ENCODE data around the gene MYBBP1A. TPM values are rescaled to one million over a fixed set of nuclear protein-coding genes. Genes with fewer than 3 reads are reported as not detected.

MYBBP1A gene
- total RNA-seq, 1 experiment from 2014 or later, result 155 TPM

DNA sequence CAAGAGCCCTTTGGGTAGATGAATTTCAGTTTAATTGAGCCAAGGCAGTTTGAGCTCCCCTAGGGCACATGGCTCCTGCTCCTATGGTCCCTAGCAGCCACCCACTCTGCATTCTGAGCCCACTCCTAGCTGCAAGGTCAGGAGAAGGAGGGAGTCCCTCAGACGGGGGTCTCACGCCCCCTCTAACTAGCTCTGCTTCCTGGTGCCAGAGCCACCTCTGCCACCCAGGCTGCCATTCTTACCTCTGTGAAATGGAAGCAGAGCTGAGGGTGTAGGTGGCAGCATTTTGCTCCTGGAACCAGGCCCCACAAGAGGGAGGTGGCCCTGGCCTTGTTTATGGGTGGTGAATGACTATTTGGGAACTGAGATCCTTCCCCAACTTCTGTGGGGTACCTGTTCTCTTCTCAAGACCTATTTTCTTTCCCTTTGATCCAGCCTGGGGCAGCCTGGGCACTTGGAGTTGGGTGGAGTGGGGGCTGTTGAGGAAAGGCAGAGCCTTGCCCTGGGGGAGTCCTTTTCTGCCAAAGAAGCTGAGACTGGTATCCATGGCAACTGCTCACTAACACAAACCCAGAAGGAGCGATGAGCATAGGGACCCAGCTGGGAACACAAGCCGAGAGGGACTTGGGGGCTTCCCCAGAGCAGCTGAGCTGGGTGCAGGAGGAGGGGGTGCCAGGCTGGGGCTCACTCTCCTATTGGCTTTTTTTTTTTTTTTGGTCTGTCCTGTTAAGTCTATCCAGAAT lies 51.7 kb downstream of the MYBBP1A start:
- peaks cover 17% of the 10 kb centered on the region for H3K4me1 ChIP-seq (ENCODE audit: insufficient read depth, low read length)
- TF ChIP-seq EZH2 (IDR thresholded peaks at IDR 0.05; ENCODE audit: low read length, unreplicated experiment) (no peak), EZH2phosphoT487 (IDR thresholded peaks at IDR 0.05; ENCODE audit: borderline replicate concordance, low read length) (no peak)
- TF ChIP-seq, protein P1, sequence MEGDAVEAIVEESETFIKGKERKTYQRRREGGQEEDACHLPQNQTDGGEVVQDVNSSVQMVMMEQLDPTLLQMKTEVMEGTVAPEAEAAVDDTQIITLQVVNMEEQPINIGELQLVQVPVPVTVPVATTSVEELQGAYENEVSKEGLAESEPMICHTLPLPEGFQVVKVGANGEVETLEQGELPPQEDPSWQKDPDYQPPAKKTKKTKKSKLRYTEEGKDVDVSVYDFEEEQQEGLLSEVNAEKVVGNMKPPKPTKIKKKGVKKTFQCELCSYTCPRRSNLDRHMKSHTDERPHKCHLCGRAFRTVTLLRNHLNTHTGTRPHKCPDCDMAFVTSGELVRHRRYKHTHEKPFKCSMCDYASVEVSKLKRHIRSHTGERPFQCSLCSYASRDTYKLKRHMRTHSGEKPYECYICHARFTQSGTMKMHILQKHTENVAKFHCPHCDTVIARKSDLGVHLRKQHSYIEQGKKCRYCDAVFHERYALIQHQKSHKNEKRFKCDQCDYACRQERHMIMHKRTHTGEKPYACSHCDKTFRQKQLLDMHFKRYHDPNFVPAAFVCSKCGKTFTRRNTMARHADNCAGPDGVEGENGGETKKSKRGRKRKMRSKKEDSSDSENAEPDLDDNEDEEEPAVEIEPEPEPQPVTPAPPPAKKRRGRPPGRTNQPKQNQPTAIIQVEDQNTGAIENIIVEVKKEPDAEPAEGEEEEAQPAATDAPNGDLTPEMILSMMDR (conservative IDR thresholded peaks at IDR 0.05; ENCODE audit: low read depth, low read length), result no peak
- no peak overlapping the region for H3K4me3 ChIP-seq (ENCODE audit: low read length)
- H2AFZ ChIP-seq (ENCODE audit: low read length), result no peak overlapping the region
- intact Hi-C loops (cut with micrococcal nuclease), result no loop called here
- H3K9me2 ChIP-seq (replicated peaks; ENCODE audit: low read length), result no peaks in the 10 kb centered on the region
- H3K36me3 ChIP-seq (ENCODE audit: low read depth, low read length), result no peaks in the 10 kb centered on the region
- H3K9me3 ChIP-seq (ENCODE audit: low read length), result no peaks in the 10 kb centered on the region
- no TSS peak for BruUV-seq (replicated peaks)
- no peak overlapping the region for H3K9ac ChIP-seq (ENCODE audit: low read length)
- no peak for DNase-seq
- H3K27me3 ChIP-seq (ENCODE audit: low read length), result peaks cover 12% of the 10 kb centered on the region; the same call in 1 of the 2 replicates
- H3K79me2 ChIP-seq (ENCODE audit: low read length), result no peaks in the 10 kb centered on the region
- no peaks in the 10 kb centered on the region for H4K20me1 ChIP-seq (ENCODE audit: low read length)
- ATAC-seq, result no peak
- H3K27ac ChIP-seq (ENCODE audit: low read length), result no peak overlapping the region
- H3F3A ChIP-seq (ENCODE audit: low read length, unreplicated experiment), result no peaks in the 10 kb centered on the region
- POLR2A ChIA-PET (ENCODE audit: unreplicated experiment), result no interaction called here
- no peak overlapping the region for H3K4me2 ChIP-seq (ENCODE audit: low read length)
- CTCF ChIA-PET, result no interaction called here

DNA sequence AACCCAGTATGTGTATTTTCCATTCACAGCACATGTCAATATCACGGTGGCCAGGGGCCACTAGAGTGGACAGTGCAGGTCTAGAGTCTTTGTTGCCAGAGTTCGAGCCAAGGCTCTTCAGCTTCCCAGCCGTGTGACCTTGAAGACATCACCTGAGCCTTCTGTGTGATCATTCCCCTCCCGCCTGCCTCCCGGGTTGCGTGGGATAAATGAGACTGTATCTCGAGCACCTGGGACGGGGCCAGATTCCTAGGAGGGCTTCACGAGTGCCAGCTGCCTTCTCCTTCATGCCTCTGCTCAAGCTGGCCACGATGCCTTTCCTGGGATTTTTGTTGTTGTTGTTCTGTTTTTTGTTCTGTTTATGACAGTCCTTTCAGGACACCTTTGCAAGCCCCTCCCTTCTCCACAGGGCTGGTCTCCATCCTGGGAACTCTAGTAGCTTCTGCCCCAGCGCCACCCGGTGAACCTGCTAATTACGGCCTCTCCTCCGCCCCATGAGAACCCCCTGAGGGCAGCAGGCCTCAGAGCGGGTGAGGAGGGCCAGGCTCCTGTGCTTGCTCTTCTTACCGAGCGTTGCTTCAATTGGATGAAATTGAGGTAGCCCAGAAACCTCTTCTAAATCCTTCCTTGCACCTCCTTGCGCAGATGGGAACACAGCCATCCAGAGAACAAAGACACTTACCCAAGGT lies 52.6 kb downstream of the MYBBP1A start:
- no peak for ATAC-seq
- TF ChIP-seq EZH2phosphoT487 (IDR thresholded peaks at IDR 0.05; ENCODE audit: borderline replicate concordance, low read length) (no peak), EZH2 (IDR thresholded peaks at IDR 0.05; ENCODE audit: low read length, unreplicated experiment) (no peak)
- TF ChIP-seq, protein P1 (conservative IDR thresholded peaks at IDR 0.05; ENCODE audit: low read depth, low read length), result no peak
- H3K27me3 ChIP-seq (ENCODE audit: low read length), result peaks cover 12% of the 10 kb centered on the region; the same call in 1 of the 2 replicates
- ChIA-PET POLR2A (ENCODE audit: unreplicated experiment) (no interaction called here), CTCF (no interaction called here)
- H3F3A ChIP-seq (ENCODE audit: low read length, unreplicated experiment), result no peaks in the 10 kb centered on the region
- BruUV-seq (replicated peaks), result no TSS peak
- H4K20me1 ChIP-seq (ENCODE audit: low read length), result no peaks in the 10 kb centered on the region
- no peaks in the 10 kb centered on the region for H3K36me3 ChIP-seq (ENCODE audit: low read depth, low read length)
- H3K4me2 ChIP-seq (ENCODE audit: low read length), result no peak overlapping the region
- no peak overlapping the region for H3K9ac ChIP-seq (ENCODE audit: low read length)
- no peaks in the 10 kb centered on the region for H3K79me2 ChIP-seq (ENCODE audit: low read length)
- no peaks in the 10 kb centered on the region for H3K9me2 ChIP-seq (replicated peaks; ENCODE audit: low read length)
- H2AFZ ChIP-seq (ENCODE audit: low read length), result no peak overlapping the region
- no peak overlapping the region for H3K27ac ChIP-seq (ENCODE audit: low read length)
- no peak for DNase-seq
- no peak overlapping the region for H3K4me3 ChIP-seq (ENCODE audit: low read length)
- intact Hi-C loops (cut with micrococcal nuclease), result no loop called here
- H3K4me1 ChIP-seq (ENCODE audit: insufficient read depth, low read length), result peaks cover 26% of the 10 kb centered on the region
- no peaks in the 10 kb centered on the region for H3K9me3 ChIP-seq (ENCODE audit: low read length)
